K562 (cell line): Measurements from ENCODE around the gene TULP1. TPM values are rescaled to one million over a fixed set of nuclear protein-coding genes. Genes with fewer than 3 reads are reported as not detected.

Source experiments
- CBX2 ChIP-seq: fragments of 200-600 bp; sonication (generic); IDR thresholded peaks from one replicate; pipeline ENCODE4 v1.6.1; 2012; ENCODE audit warnings: mild to moderate bottlenecking, low read length, inconsistent platforms; ENCODE audit not compliant: insufficient read depth, poor library complexity, severe bottlenecking
- CXXC5 ChIP-seq: fragments of 250-450 bp; sonication (Bioruptor Pico); IDR thresholded peaks from 2 replicates; pipeline ENCODE4 v1.8.0; 2022; ENCODE audit warnings: inconsistent platforms, mild to moderate bottlenecking, moderate library complexity
- EGR1 ChIP-seq: fragments of 450-650 bp; conservative IDR thresholded peaks from 2 replicates; pipeline ENCODE4 v1.6.1; 2017; ENCODE audit warnings: mild to moderate bottlenecking
- GABPB1 ChIP-seq: sonication (generic); formaldehyde crosslinking; IDR thresholded peaks from 2 replicates; pipeline ENCODE4 v1.8.0; 2022; ENCODE audit warnings: mild to moderate bottlenecking, missing genetic modification reagents
- IFI16 ChIP-seq: fragments of 250-450 bp; sonication (Bioruptor Pico); IDR thresholded peaks from 2 replicates; pipeline ENCODE4 v2.1.2; 2022; ENCODE audit warnings: mild to moderate bottlenecking, inconsistent platforms
- RBBP5 ChIP-seq: fragments of 200-600 bp; sonication (generic); IDR thresholded peaks from 2 replicates; pipeline ENCODE4 v1.6.1; 2012; ENCODE audit warnings: borderline replicate concordance, mild to moderate bottlenecking, low read length, control low read depth, inconsistent platforms; ENCODE audit not compliant: insufficient read depth, poor library complexity, severe bottlenecking
- RNF2 ChIP-seq: sonication (generic); IDR thresholded peaks from 2 replicates; pipeline ENCODE4 v1.6.1; 2016
- TBP ChIP-seq: optimal IDR thresholded peaks from 2 replicates; pipeline ENCODE3; 2011; ENCODE audit warnings: low read depth, low read length, improper control_type of control experiment
- ZZZ3 ChIP-seq: fragments of 450-650 bp; IDR thresholded peaks from 2 replicates; pipeline ENCODE4 v1.6.1; 2016; ENCODE audit warnings: antibody characterized with exemption, mild to moderate bottlenecking, moderate library complexity
- polyA plus RNA-seq, 8 experiments: library from polyadenylated mRNA; depleted of rRNA in 4 of 8; stranded (reverse) in 5 of 8; unstranded in 3 of 8; fragments of >200 nt; fragmentation: Nextera tagmentation in 2 of 8; fragmentation: Illumina TruSeq in 1 of 8; extraction: Ambion mirVana in 2 of 8; extraction: Trizol in 1 of 8; gene quantifications; 2 replicates each; pipeline versions ENCODE4 v1.2.1 to v1.2.3, GENCODE V29; 2011 to 2014; ENCODE audit warnings: inconsistent platforms in 1 of 8, missing spikeins in 1 of 8
- total RNA-seq, 7 experiments: library from RNA; depleted of rRNA in 6 of 7; stranded (reverse); fragments of >200 nt in 6 of 7; fragmentation: Illumina TruSeq in 2 of 7; extraction: Trizol in 2 of 7; gene quantifications; 2 replicates each; pipeline versions ENCODE4 v1.2.1 to v1.2.3, GENCODE V29; 2011 to 2021; ENCODE audit warnings: low replicate concordance in 1 of 7
- TF ChIP-seq, protein P1 (sequence below): fragments of 450-650 bp; IDR thresholded peaks from one replicate; pipeline ENCODE4 v1.6.1; 2018; ENCODE audit warnings: mild to moderate bottlenecking, moderate library complexity; ENCODE audit not compliant: partially characterized antibody
- TF ChIP-seq, protein P2 (sequence below), 2 experiments: fragments of 450-650 bp in 1 of 2; sonication (generic) in 1 of 2; formaldehyde crosslinking in 1 of 2; IDR thresholded peaks; 2 replicates each; pipeline versions ENCODE4 v1.7.1 to v1.9.0; 2016 to 2022; ENCODE audit warnings: inconsistent platforms in 1 of 2, mild to moderate bottlenecking in 1 of 2, missing genetic modification reagents in 1 of 2
- TF ChIP-seq, protein P3 (sequence below), 2 experiments: fragments of 450-650 bp in 1 of 2; IDR thresholded peaks; 2 replicates each; pipeline ENCODE4 v1.6.1; 2011 to 2017; ENCODE audit warnings: low read depth in 2 of 2, antibody characterized with exemption in 1 of 2, borderline replicate concordance in 1 of 2, low read length in 1 of 2, mild to moderate bottlenecking in 1 of 2, mixed read lengths in 1 of 2; ENCODE audit not compliant: control insufficient read depth in 1 of 2

Gene TULP1
- total and polyA plus RNA-seq, 9 of the 15 experiments (the other 6 are each of a cell fraction or from before 2014, with no cell fraction given) = 0.06 to 0.17 (median 0.09) TPM; not detected in 6

DNA sequence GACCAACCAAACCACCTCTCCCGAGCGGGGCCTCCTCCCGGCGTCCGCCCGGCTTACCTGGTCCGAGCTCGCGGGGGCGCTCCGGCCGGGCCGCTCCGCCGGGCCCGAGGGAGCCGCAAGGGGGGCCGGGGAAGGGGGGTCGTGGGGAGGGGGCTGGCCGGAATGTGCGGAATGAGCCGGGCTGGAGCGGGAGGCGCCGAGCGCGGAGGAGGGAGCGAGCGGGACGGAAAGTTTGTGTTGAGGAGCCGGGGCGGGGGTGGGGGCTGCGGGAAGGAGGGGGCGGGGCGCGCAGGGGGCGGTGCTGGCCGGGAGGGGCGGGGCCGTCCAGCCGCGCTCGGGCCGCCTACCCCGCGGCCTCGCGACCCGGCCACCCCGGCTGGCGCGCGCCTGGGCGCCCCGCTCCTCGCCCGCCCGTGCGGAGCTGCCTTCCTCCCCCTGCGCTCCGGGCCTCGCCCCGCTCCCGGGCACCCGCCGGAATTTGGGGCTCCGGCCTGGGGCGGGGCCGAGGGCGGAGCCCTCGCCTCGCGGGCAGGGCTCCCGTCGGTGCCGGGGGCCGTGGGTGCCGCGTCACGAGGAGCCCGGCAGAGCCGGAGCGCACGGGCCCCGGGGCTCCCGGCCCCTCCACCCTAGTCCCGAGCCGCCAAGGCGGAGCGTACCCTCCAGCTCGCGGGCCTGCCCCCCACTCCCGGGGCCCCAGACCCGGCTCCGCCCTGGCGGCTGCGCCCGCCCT is 15.7 kb downstream of the TULP1 start, which contains the start of gene TEAD3 (continued):
- TF ChIP-seq, protein P1, sequence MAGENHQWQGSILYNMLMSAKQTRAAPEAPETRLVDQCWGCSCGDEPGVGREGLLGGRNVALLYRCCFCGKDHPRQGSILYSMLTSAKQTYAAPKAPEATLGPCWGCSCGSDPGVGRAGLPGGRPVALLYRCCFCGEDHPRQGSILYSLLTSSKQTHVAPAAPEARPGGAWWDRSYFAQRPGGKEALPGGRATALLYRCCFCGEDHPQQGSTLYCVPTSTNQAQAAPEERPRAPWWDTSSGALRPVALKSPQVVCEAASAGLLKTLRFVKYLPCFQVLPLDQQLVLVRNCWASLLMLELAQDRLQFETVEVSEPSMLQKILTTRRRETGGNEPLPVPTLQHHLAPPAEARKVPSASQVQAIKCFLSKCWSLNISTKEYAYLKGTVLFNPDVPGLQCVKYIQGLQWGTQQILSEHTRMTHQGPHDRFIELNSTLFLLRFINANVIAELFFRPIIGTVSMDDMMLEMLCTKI = no peak
- TF ChIP-seq TBP (no peak), CBX2 (no peak), RBBP5 (peak; percentile 25), CXXC5 (CRISPR knock-in tag) (peak; percentile 68), IFI16 (CRISPR knock-in tag) (no peak), GABPB1 (CRISPR knock-in tag) (no peak), ZZZ3 (no peak), EGR1 (no peak), RNF2 (no peak)
- TF ChIP-seq, protein P2, sequence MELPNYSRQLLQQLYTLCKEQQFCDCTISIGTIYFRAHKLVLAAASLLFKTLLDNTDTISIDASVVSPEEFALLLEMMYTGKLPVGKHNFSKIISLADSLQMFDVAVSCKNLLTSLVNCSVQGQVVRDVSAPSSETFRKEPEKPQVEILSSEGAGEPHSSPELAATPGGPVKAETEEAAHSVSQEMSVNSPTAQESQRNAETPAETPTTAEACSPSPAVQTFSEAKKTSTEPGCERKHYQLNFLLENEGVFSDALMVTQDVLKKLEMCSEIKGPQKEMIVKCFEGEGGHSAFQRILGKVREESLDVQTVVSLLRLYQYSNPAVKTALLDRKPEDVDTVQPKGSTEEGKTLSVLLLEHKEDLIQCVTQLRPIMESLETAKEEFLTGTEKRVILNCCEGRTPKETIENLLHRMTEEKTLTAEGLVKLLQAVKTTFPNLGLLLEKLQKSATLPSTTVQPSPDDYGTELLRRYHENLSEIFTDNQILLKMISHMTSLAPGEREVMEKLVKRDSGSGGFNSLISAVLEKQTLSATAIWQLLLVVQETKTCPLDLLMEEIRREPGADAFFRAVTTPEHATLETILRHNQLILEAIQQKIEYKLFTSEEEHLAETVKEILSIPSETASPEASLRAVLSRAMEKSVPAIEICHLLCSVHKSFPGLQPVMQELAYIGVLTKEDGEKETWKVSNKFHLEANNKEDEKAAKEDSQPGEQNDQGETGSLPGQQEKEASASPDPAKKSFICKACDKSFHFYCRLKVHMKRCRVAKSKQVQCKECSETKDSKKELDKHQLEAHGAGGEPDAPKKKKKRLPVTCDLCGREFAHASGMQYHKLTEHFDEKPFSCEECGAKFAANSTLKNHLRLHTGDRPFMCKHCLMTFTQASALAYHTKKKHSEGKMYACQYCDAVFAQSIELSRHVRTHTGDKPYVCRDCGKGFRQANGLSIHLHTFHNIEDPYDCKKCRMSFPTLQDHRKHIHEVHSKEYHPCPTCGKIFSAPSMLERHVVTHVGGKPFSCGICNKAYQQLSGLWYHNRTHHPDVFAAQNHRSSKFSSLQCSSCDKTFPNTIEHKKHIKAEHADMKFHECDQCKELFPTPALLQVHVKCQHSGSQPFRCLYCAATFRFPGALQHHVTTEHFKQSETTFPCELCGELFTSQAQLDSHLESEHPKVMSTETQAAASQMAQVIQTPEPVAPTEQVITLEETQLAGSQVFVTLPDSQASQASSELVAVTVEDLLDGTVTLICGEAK (IDR thresholded peaks at IDR 0.05) = no peak
- TF ChIP-seq, protein P2 (CRISPR knock-in tag; IDR thresholded peaks at IDR 0.05) = no peak
- TF ChIP-seq, protein P3, sequence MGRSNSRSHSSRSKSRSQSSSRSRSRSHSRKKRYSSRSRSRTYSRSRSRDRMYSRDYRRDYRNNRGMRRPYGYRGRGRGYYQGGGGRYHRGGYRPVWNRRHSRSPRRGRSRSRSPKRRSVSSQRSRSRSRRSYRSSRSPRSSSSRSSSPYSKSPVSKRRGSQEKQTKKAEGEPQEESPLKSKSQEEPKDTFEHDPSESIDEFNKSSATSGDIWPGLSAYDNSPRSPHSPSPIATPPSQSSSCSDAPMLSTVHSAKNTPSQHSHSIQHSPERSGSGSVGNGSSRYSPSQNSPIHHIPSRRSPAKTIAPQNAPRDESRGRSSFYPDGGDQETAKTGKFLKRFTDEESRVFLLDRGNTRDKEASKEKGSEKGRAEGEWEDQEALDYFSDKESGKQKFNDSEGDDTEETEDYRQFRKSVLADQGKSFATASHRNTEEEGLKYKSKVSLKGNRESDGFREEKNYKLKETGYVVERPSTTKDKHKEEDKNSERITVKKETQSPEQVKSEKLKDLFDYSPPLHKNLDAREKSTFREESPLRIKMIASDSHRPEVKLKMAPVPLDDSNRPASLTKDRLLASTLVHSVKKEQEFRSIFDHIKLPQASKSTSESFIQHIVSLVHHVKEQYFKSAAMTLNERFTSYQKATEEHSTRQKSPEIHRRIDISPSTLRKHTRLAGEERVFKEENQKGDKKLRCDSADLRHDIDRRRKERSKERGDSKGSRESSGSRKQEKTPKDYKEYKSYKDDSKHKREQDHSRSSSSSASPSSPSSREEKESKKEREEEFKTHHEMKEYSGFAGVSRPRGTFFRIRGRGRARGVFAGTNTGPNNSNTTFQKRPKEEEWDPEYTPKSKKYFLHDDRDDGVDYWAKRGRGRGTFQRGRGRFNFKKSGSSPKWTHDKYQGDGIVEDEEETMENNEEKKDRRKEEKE (IDR thresholded peaks at IDR 0.05; ENCODE audit: borderline replicate concordance in 1 of 2, control insufficient read depth in 1 of 2, low read depth in 2 of 2, low read length in 1 of 2) = no peak
